ENCODE measurements around the gene SLC52A3.

Gene SLC52A3

GRCh38 chr20:742156-742555 lies 26.1 kb downstream of the SLC52A3 start:
- H3K4me2 ChIP-seq (ENCODE audit: low read depth, low read length) = no peak overlapping the region
- DNase-seq = no peak
- H4K20me1 ChIP-seq (ENCODE audit: insufficient read depth, low read length) = no peaks in the 10 kb centered on the region
- no peaks in the 10 kb centered on the region for H3K79me2 ChIP-seq (ENCODE audit: low read length)
- no peaks in the 10 kb centered on the region for H3K36me3 ChIP-seq (replicated peaks; ENCODE audit: insufficient read depth, low read length)
- no peaks in the 10 kb centered on the region for H3K9me3 ChIP-seq (replicated peaks; ENCODE audit: insufficient read depth, low read length)
- H3K9me2 ChIP-seq (replicated peaks; ENCODE audit: insufficient read depth, low read length) = no peaks in the 10 kb centered on the region
- no peak overlapping the region for H3K4me3 ChIP-seq (ENCODE audit: low read length)
- no peak overlapping the region for H3K9ac ChIP-seq (ENCODE audit: low read length)
- H3F3A ChIP-seq (ENCODE audit: insufficient read depth, low read length) = no peaks in the 10 kb centered on the region
- H3K4me1 ChIP-seq (ENCODE audit: low read length) = no peaks in the 10 kb centered on the region
- no peaks in the 10 kb centered on the region; the same call in 1 of the 2 replicates for H3K27me3 ChIP-seq (replicated peaks; ENCODE audit: insufficient read depth, low read length)
- TF ChIP-seq EZH2 (optimal IDR thresholded peaks at IDR 0.05; ENCODE audit: low read depth, low read length) (no peak), EZH2phosphoT487 (IDR thresholded peaks at IDR 0.05; ENCODE audit: low read length) (no peak), CTCF (IDR thresholded peaks at IDR 0.05; ENCODE audit: low read length) (no peak)
- H3K27ac ChIP-seq (ENCODE audit: low read length) = no peak overlapping the region
- no peak overlapping the region for H2AFZ ChIP-seq (ENCODE audit: low read length)

- no peak for DNase-seq
These were observed 26.7 kb downstream of the SLC52A3 start for GRCh38 chr20:741620-742019.

GRCh38 chr20:740162-740561 lies 28.1 kb downstream of the SLC52A3 start:
- Histone ChIP-seq H4K20me1 (ENCODE audit: insufficient read depth, low read length) (no peaks in the 10 kb centered on the region), H3F3A (ENCODE audit: insufficient read depth, low read length) (no peaks in the 10 kb centered on the region), H3K9ac (ENCODE audit: low read length) (no peak overlapping the region), H3K4me1 (ENCODE audit: low read length) (no peaks in the 10 kb centered on the region), H3K4me3 (ENCODE audit: low read length) (no peak overlapping the region), H3K4me2 (ENCODE audit: low read depth, low read length) (no peak overlapping the region), H3K9me2 (replicated peaks; ENCODE audit: insufficient read depth, low read length) (no peaks in the 10 kb centered on the region), H3K27me3 (replicated peaks; ENCODE audit: insufficient read depth, low read length) (no peaks in the 10 kb centered on the region; the same call in 1 of the 2 replicates), H3K79me2 (ENCODE audit: low read length) (no peaks in the 10 kb centered on the region), H3K9me3 (replicated peaks; ENCODE audit: insufficient read depth, low read length) (no peaks in the 10 kb centered on the region), H2AFZ (ENCODE audit: low read length) (no peak overlapping the region), H3K27ac (ENCODE audit: low read length) (no peak overlapping the region), H3K36me3 (replicated peaks; ENCODE audit: insufficient read depth, low read length) (no peaks in the 10 kb centered on the region)
- DNase-seq = no peak
- TF ChIP-seq CTCF (IDR thresholded peaks at IDR 0.05; ENCODE audit: low read length) = no peak
- TF ChIP-seq EZH2phosphoT487 (IDR thresholded peaks at IDR 0.05; ENCODE audit: low read length) = no peak
- TF ChIP-seq EZH2 (optimal IDR thresholded peaks at IDR 0.05; ENCODE audit: low read depth, low read length) = no peak

More at GRCh38 chr20:741620-742019, 26.7 kb downstream of the SLC52A3 start:
- Histone ChIP-seq H3K36me3 (replicated peaks; ENCODE audit: insufficient read depth, low read length) (no peaks in the 10 kb centered on the region), H3K4me1 (ENCODE audit: low read length) (no peaks in the 10 kb centered on the region), H3K79me2 (ENCODE audit: low read length) (no peaks in the 10 kb centered on the region), H4K20me1 (ENCODE audit: insufficient read depth, low read length) (no peaks in the 10 kb centered on the region), H3K27me3 (replicated peaks; ENCODE audit: insufficient read depth, low read length) (no peaks in the 10 kb centered on the region; the same call in 1 of the 2 replicates), H3K4me3 (ENCODE audit: low read length) (no peak overlapping the region), H3F3A (ENCODE audit: insufficient read depth, low read length) (no peaks in the 10 kb centered on the region), H3K9me2 (replicated peaks; ENCODE audit: insufficient read depth, low read length) (no peaks in the 10 kb centered on the region), H3K27ac (ENCODE audit: low read length) (no peak overlapping the region), H3K4me2 (ENCODE audit: low read depth, low read length) (no peak overlapping the region), H3K9ac (ENCODE audit: low read length) (no peak overlapping the region), H3K9me3 (replicated peaks; ENCODE audit: insufficient read depth, low read length) (no peaks in the 10 kb centered on the region), H2AFZ (ENCODE audit: low read length) (no peak overlapping the region)
- TF ChIP-seq EZH2 (optimal IDR thresholded peaks at IDR 0.05; ENCODE audit: low read depth, low read length) (no peak), EZH2phosphoT487 (IDR thresholded peaks at IDR 0.05; ENCODE audit: low read length) (no peak), CTCF (IDR thresholded peaks at IDR 0.05; ENCODE audit: low read length) (no peak)
